HepG2 (cell line): ENCODE data around the gene MFSD12. TPM values are rescaled to one million over a fixed set of nuclear protein-coding genes. Genes with fewer than 3 reads are reported as not detected.

Experiments used
- ARID2 ChIP-seq: sonication (generic); formaldehyde crosslinking; IDR thresholded peaks from 2 replicates; pipeline ENCODE4 v1.8.1; 2022; ENCODE audit warnings: mild to moderate bottlenecking, missing genetic modification reagents, borderline replicate concordance
- ATF2 ChIP-seq: sonication (generic); formaldehyde crosslinking; IDR thresholded peaks from 2 replicates; pipeline ENCODE4 v1.4.0; 2020; ENCODE audit warnings: missing genetic modification reagents
- ATF3 ChIP-seq: sonication (generic); formaldehyde crosslinking; IDR thresholded peaks from 2 replicates; pipeline ENCODE4 v1.4.0; 2020; ENCODE audit warnings: missing genetic modification reagents
- GATA4 ChIP-seq: sonication (generic); IDR thresholded peaks from 2 replicates; pipeline ENCODE4 v1.6.1; 2016; ENCODE audit warnings: antibody characterized with exemption, low read depth, borderline replicate concordance
- HDAC1 ChIP-seq: sonication (generic); formaldehyde crosslinking; IDR thresholded peaks from 2 replicates; pipeline ENCODE4 v1.5.1; 2020; ENCODE audit warnings: mild to moderate bottlenecking, missing genetic modification reagents
- LCORL ChIP-seq, 2 experiments: fragments of 450-650 bp in 1 of 2; sonication (generic) in 1 of 2; formaldehyde crosslinking in 1 of 2; IDR thresholded peaks; 2 replicates each; pipeline versions ENCODE4 v1.5.0 to v1.6.1; 2017 to 2020; ENCODE audit warnings: antibody characterized with exemption in 1 of 2, missing genetic modification reagents in 1 of 2
- MAX ChIP-seq: IDR thresholded peaks from 2 replicates; pipeline ENCODE4 v1.6.1; 2012; ENCODE audit warnings: inconsistent platforms
- NFE2L1 ChIP-seq: sonication (generic); formaldehyde crosslinking; IDR thresholded peaks from 2 replicates; pipeline ENCODE4 v1.4.0; 2020; ENCODE audit warnings: missing genetic modification reagents, mild to moderate bottlenecking, borderline replicate concordance
- NR2F1 ChIP-seq, 2 experiments: fragments of 450-650 bp in 1 of 2; formaldehyde crosslinking in 1 of 2; IDR thresholded peaks; 2 replicates each; pipeline versions ENCODE4 v1.5.0 to v1.6.1; 2016 to 2020; ENCODE audit warnings: mild to moderate bottlenecking in 1 of 2, missing compliant biosample characterization in 1 of 2, missing genetic modification reagents in 1 of 2, moderate library complexity in 1 of 2
- PHF20 ChIP-seq: sonication (generic); formaldehyde crosslinking; IDR thresholded peaks from 2 replicates; pipeline ENCODE4 v1.5.0; 2020; ENCODE audit warnings: mild to moderate bottlenecking, missing genetic modification reagents
- SAFB2 ChIP-seq: sonication (generic); formaldehyde crosslinking; IDR thresholded peaks from 2 replicates; pipeline ENCODE4 v1.5.1; 2020; ENCODE audit warnings: missing genetic modification reagents, low read depth, mild to moderate bottlenecking, borderline replicate concordance
- SIX4 ChIP-seq: sonication (generic); formaldehyde crosslinking; IDR thresholded peaks from 2 replicates; pipeline ENCODE4 v1.4.0; 2020; ENCODE audit warnings: missing genetic modification reagents
- SRSF9 ChIP-seq: fragments of 200-400 bp; formaldehyde crosslinking; IDR thresholded peaks from 2 replicates; pipeline ENCODE4 v1.6.1; 2018; ENCODE audit warnings: borderline replicate concordance, mild to moderate bottlenecking, low read depth, low read length; ENCODE audit not compliant: insufficient read depth, poor library complexity, severe bottlenecking
- STAT5B ChIP-seq: sonication (generic); formaldehyde crosslinking; IDR thresholded peaks from 2 replicates; pipeline ENCODE4 v1.4.0; 2020; ENCODE audit warnings: missing genetic modification reagents
- ZBTB4 ChIP-seq: sonication (generic); formaldehyde crosslinking; IDR thresholded peaks from 2 replicates; pipeline ENCODE4 v1.4.0; 2020; ENCODE audit warnings: missing genetic modification reagents, mild to moderate bottlenecking, borderline replicate concordance
- ZNF160 ChIP-seq: sonication (generic); formaldehyde crosslinking; IDR thresholded peaks from 2 replicates; pipeline ENCODE4 v1.8.0; 2022; ENCODE audit warnings: mild to moderate bottlenecking, inconsistent platforms, missing genetic modification reagents
- ZNF280B ChIP-seq: sonication (generic); formaldehyde crosslinking; IDR thresholded peaks from 2 replicates; pipeline ENCODE4 v1.5.0; 2020; ENCODE audit warnings: missing genetic modification reagents, mild to moderate bottlenecking, borderline replicate concordance
- ZNF383 ChIP-seq: sonication (generic); formaldehyde crosslinking; IDR thresholded peaks from 2 replicates; pipeline ENCODE4 v1.4.0; 2020; ENCODE audit warnings: missing genetic modification reagents, mild to moderate bottlenecking, borderline replicate concordance
- ZNF589 ChIP-seq: sonication (generic); formaldehyde crosslinking; conservative IDR thresholded peaks from 2 replicates; pipeline ENCODE4 v1.8.0; 2022; ENCODE audit warnings: mild to moderate bottlenecking, moderate library complexity, missing genetic modification reagents
- ZSCAN12 ChIP-seq: sonication (generic); formaldehyde crosslinking; IDR thresholded peaks from 2 replicates; pipeline ENCODE4 v1.9.0; 2021; ENCODE audit warnings: mild to moderate bottlenecking, missing genetic modification reagents
- polyA plus RNA-seq, 8 experiments: library from polyadenylated mRNA; depleted of rRNA in 3 of 8; stranded (reverse) in 7 of 8; unstranded in 1 of 8; fragments of >200 nt; fragmentation: Illumina TruSeq in 4 of 8; extraction: Trizol in 4 of 8; gene quantifications; 2 replicates each; pipeline versions ENCODE4 v1.2.1 to v1.2.3, GENCODE V29; 2011 to 2016; ENCODE audit warnings: low read depth in 4 of 8, missing spikeins in 1 of 8, mixed read lengths in 1 of 8; ENCODE audit not compliant: insufficient read depth in 1 of 8
- total RNA-seq, 5 experiments: library from RNA; depleted of rRNA; stranded (reverse); fragments of >200 nt; fragmentation: Illumina TruSeq; extraction: Trizol; gene quantifications; 2 replicates each; pipeline ENCODE4 v1.2.3, GENCODE V29; 2016; ENCODE audit warnings: low read depth in 1 of 5
- TF ChIP-seq, protein P1 (sequence below): sonication (generic); formaldehyde crosslinking; IDR thresholded peaks from 2 replicates; pipeline ENCODE4 v1.8.0; 2022; ENCODE audit warnings: missing genetic modification reagents, low read depth, mild to moderate bottlenecking, borderline replicate concordance

Gene MFSD12
- total and polyA plus RNA-seq, 2 of the 13 experiments (the other 11 are each of a cell fraction or from before 2014, with no cell fraction given) = 27.2 to 29.1 TPM

GRCh38 chr19:3505598-3506383, 51.6 kb downstream of the MFSD12 start, which contains the start of gene FZR1 (continued):
- TF ChIP-seq, protein P1, sequence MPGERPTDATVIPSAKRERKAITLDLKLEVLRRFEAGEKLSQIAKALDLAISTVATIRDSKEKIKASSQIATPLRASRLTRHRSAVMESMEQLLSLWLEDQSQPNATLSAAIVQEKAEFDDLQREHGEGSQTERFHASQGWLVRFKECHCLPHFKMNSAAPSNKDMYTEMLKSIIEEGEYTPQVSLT (CRISPR knock-in tag) = no peak
- TF ChIP-seq GATA4 (no peak), PHF20 (peak; percentile 79), HDAC1 (CRISPR knock-in tag) (peak; percentile 92), NFE2L1 (CRISPR knock-in tag) (no peak), ZNF383 (CRISPR knock-in tag) (no peak), ZNF589 (CRISPR knock-in tag) (no peak), SRSF9 (no peak), NR2F1 (CRISPR knock-in tag; IDR thresholded peaks at IDR 0.05) (no peak), SIX4 (no peak), ZBTB4 (CRISPR knock-in tag) (no peak), STAT5B (no peak), ZNF280B (CRISPR knock-in tag) (0 out of 2 replicates have a peak, but pooled peaks have one; percentile 46), ZSCAN12 (CRISPR knock-in tag) (peak; percentile 26; the same call in 1 of the 2 replicates), ATF3 (CRISPR knock-in tag) (peak; percentile 7; the same call in 1 of the 2 replicates), LCORL (IDR thresholded peaks at IDR 0.05) (no peak), LCORL (CRISPR knock-in tag; IDR thresholded peaks at IDR 0.05) (0 out of 2 replicates have a peak, but pooled peaks have one; percentile 29), ARID2 (CRISPR knock-in tag) (no peak), ZNF160 (CRISPR knock-in tag) (no peak), ATF2 (CRISPR knock-in tag) (peak; percentile 50; the same call in 1 of the 2 replicates), SAFB2 (CRISPR knock-in tag) (no peak; the same call in 1 of the 2 replicates), MAX (peak; percentile 81)
